ENCODE data around the gene MLKL. TPM values are rescaled to one million over a fixed set of nuclear protein-coding genes. Genes with fewer than 3 reads are reported as not detected.

Gene MLKL
- 28.6 TPM for total RNA-seq
- long read RNA-seq, transcript MLKL-202 (11 exons, 2,523 nt): major isoform, 16 of 26 reads
- long read RNA-seq, partial matches to known transcripts: 0 of 26 reads
- long read RNA-seq, other reads (novel, unspliced or antisense): 10 of 26 reads

DNA sequence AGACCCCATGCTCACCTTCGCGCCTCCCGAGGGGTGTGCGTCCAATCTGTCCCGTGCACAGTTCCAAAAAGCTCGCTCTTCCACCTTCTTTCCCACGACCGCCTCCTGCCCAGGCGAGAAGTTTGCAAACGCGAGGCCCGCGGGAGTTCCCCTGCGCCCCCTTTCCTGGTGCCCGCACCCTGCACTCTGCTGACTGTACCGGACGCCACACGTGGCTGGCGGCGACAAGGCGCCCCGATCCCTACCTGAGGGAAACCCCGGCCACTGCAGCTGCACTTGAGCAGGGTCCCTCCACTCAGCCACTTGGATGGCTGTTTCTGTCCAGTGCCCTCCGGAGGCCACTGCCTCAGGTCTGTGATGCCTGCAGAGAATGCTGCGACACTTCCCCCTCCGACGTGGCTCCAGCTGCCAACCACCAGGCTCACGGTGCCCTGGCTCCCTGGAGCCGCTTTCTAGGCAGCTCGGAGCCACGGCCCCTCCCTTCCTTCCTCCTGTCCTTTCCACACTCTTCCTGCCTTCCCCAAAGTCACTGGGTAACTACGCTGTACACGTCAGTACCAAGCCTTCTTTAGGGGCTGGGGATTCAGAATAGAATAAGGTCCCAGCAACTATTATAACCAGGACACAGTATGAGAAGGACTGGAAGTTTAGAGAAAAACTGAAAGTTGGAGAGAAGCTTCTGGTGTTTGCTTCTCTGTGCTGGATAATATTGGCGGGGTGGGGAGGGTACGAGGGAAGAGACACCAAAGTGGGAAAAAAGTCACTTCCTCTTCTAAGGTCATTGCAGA is at the start of gene MLKL:
MLKL (minus strand) TSS at position 425 of the 788 bp plus-strand sequence. CDS start 5,105 bp downstream, outside the sequence.
- DNase-seq (peak; percentile 83), ATAC-seq (peak; percentile 84)
- Histone ChIP-seq H3K4me1 (peaks cover 13% of the 10 kb centered on the region), H3K27ac (peak within 1 kb of the TSS; percentile 90), H3K4me3 (peak within 1 kb of the TSS; percentile 70), H3K27me3 (no peaks in the 10 kb centered on the region), H3K36me3 (no peaks in the 10 kb centered on the region), H3K9me3 (no peaks in the 10 kb centered on the region)
- TF ChIP-seq, protein P1, sequence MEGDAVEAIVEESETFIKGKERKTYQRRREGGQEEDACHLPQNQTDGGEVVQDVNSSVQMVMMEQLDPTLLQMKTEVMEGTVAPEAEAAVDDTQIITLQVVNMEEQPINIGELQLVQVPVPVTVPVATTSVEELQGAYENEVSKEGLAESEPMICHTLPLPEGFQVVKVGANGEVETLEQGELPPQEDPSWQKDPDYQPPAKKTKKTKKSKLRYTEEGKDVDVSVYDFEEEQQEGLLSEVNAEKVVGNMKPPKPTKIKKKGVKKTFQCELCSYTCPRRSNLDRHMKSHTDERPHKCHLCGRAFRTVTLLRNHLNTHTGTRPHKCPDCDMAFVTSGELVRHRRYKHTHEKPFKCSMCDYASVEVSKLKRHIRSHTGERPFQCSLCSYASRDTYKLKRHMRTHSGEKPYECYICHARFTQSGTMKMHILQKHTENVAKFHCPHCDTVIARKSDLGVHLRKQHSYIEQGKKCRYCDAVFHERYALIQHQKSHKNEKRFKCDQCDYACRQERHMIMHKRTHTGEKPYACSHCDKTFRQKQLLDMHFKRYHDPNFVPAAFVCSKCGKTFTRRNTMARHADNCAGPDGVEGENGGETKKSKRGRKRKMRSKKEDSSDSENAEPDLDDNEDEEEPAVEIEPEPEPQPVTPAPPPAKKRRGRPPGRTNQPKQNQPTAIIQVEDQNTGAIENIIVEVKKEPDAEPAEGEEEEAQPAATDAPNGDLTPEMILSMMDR (IDR thresholded peaks at IDR 0.05): peak; percentile 13
- intact Hi-C loops (cut with DNase I): loop anchor here (10.0 kb wide), 1 partner anchor 164 kb away; no protein-coding TSS in a partner anchor

DNA sequence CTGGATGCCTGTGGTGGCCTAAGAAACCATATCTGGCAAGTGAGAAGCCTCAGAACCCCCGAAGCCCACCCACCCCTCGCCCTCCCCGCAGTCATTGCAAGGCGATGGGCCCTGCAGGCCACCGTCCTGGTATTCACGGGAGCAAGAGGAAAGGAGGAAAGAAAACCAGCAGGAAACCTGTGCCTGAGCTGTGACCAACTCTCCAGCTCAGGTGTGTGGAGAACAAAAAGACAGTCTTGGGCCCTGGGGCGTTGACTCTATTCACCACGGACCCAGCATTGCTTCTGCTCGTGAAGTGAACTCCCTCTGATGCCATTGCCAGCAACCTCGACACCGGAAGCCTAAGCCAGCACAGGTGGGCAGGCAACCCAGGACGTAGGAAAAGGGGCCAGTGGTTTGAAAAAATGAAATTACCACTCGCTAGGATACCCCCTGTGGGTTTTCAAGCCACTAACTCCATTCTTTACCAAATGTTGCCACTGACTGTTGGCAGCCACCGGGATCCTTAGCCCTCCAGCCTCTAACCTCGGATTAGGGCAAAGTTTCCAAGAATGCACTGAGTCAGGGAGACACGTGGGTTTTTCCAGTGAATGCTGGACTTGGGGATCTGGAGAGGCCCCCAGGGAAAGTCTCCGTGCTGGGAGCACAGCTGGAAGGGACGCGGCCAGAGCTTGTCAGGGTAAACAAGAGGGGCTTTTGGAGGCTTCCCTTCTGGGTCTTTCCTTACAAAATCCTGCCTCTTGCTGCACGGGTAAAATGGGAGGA is 48.8 kb upstream of the MLKL start:
- DNase-seq: no peak
- H3K4me3 ChIP-seq: no peak overlapping the region
- no peaks in the 10 kb centered on the region for H3K36me3 ChIP-seq
- ATAC-seq: no peak
- TF ChIP-seq, protein P1 (IDR thresholded peaks at IDR 0.05): no peak
- no peaks in the 10 kb centered on the region for H3K4me1 ChIP-seq
- no peaks in the 10 kb centered on the region for H3K9me3 ChIP-seq
- H3K27me3 ChIP-seq: peaks cover 8% of the 10 kb centered on the region
- no peak overlapping the region for H3K27ac ChIP-seq
- intact Hi-C loops (cut with DNase I): no loop called here

DNA sequence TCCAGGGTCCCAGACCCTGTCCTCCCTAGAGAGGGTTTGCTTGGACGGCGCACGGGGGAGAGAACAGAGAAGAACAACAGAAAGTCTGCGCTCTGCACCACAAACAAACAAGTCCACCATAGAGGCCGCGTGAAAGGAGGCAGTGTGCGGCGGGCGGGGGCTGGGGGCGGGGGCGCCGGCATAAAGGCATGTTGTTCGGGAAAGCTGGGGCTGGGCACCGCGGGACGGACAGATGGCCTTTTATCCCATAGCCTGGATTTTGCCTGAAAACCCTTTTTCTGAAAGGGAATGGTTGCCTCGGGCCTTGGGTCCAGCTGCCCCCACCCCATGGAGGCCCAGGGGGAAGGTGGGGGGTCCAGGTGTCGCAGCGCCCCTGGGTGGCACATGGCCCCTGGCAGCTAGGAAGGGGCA is 48.0 kb upstream of the MLKL start:
- H3K27ac ChIP-seq: no peak overlapping the region
- H3K9me3 ChIP-seq: no peaks in the 10 kb centered on the region
- DNase-seq: no peak
- ATAC-seq: no peak
- H3K36me3 ChIP-seq: no peaks in the 10 kb centered on the region
- no peak overlapping the region for H3K4me3 ChIP-seq
- no peaks in the 10 kb centered on the region for H3K4me1 ChIP-seq
- intact Hi-C loops (cut with DNase I): no loop called here
- peaks cover 8% of the 10 kb centered on the region for H3K27me3 ChIP-seq
- TF ChIP-seq, protein P1 (IDR thresholded peaks at IDR 0.05): no peak

DNA sequence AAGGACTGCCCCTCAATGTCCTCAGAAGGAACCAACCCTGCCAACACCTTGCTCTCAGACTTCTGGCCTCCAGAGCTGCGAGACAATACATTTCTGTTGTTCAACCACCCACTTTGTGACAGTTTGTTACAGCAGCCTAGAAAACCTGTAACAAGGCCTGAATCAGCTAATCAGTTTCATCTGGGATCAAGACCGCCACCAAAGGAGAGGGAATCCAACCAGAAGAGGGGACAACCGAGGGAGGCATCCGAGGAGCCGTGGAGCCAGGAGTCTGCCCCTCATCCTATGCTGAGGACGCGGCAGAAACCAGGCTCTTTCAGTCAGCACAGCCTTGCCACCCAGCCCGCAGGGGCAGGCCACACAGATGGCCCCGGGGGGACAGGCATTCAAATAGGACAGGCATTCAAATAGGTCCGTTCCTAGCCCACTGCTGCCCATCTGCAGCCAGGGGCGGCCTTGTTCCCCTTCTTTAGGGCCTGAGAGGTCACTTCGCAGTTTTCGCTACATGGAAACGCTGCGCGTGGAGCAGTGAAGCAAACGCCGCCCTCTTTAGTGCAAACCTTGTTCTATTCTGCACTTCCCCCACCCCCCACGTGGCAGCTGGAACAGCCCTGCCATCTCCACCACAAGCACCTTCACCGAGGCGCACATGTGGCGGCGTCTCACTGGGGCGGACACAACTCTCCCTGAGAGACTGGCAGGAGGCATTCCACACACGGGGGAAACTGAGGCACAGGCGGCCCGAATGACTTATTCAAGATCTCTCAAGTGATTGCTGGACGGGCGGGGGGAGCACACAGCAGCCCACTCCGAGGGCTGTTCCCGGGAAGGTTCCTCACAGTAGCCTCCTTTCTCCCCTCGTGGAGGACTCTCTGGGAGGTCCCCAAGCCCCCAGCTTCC is 47.3 kb upstream of the MLKL start:
- TF ChIP-seq, protein P1 (IDR thresholded peaks at IDR 0.05): no peak
- Histone ChIP-seq H3K4me1 (no peaks in the 10 kb centered on the region), H3K36me3 (no peaks in the 10 kb centered on the region), H3K4me3 (no peak overlapping the region), H3K27me3 (peaks cover 5% of the 10 kb centered on the region), H3K9me3 (no peaks in the 10 kb centered on the region), H3K27ac (no peak overlapping the region)
- DNase-seq: no peak
- ATAC-seq: no peak
- intact Hi-C loops (cut with DNase I): no loop called here

DNA sequence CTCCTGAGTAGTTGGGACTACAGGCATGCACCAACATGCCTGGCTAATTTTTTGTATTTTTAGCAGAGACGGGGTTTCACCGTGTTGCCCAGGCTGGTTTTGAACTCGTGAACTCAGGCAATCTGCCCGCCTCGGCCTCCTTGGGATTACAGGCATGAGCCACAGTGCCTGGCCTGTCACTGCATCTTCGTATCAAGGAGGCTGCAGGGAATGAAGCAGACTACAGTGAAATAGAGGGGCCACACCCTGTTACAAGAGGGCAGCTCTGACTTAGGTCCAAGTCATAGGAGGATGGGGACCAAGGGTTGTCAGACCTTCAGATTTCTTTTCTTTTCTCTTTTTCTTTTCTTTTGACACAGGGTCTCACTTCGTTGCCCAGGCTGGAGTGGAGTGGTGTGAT is 45.3 kb upstream of the MLKL start:
- Histone ChIP-seq H3K27ac (no peak overlapping the region), H3K4me1 (no peaks in the 10 kb centered on the region)

More for the DNA sequence above, 45.3 kb upstream of the MLKL start:
- DNase-seq (no peak), ATAC-seq (no peak)
- TF ChIP-seq, protein P1 (IDR thresholded peaks at IDR 0.05): no peak
- no peaks in the 10 kb centered on the region for H3K36me3 ChIP-seq
- no peak overlapping the region for H3K4me3 ChIP-seq
- intact Hi-C loops (cut with DNase I): no loop called here
- no peaks in the 10 kb centered on the region for H3K27me3 ChIP-seq
- no peaks in the 10 kb centered on the region for H3K9me3 ChIP-seq
